GM23338 (cell line): ENCODE measurements around the gene MTRFR. TPM values are rescaled to one million over a fixed set of nuclear protein-coding genes. Genes with fewer than 3 reads are reported as not detected.

Experiments
- ATAC-seq: fragments of 200-7000 bp; cut with Tn5 transposase; 3 replicates; pipeline ENCODE4 v1.9.1; 2020
- DNase-seq: peaks from one replicate; pipeline ENCODE4 v3.0.0-alpha.2; 2015; ENCODE audit warnings: low spot score
- H2AFZ ChIP-seq: fragments of 200-600 bp; sonication (generic); 2 replicates; pipeline ENCODE4 v1.8.0; 2016; ENCODE audit warnings: antibody characterized with exemption, mild to moderate bottlenecking, moderate library complexity
- H3F3A ChIP-seq: fragments of 200-600 bp; sonication (generic); replicated peaks from 2 replicates; pipeline ENCODE4 v1.8.0; 2017; ENCODE audit warnings: antibody characterized with exemption, mixed run types, low read depth
- H3K27ac ChIP-seq: fragments of 200-600 bp; sonication (generic); 2 replicates; pipeline ENCODE4 v1.6.1; 2016; ENCODE audit warnings: low read depth
- H3K27me3 ChIP-seq: fragments of 200-600 bp; sonication (generic); 2 replicates; pipeline ENCODE4 v1.8.0; 2016; ENCODE audit warnings: mild to moderate bottlenecking, mixed run types, moderate library complexity; ENCODE audit not compliant: insufficient read depth
- H3K36me3 ChIP-seq: fragments of 200-600 bp; sonication (generic); 2 replicates; pipeline ENCODE4 v1.8.0; 2016; ENCODE audit warnings: mild to moderate bottlenecking; ENCODE audit not compliant: insufficient read depth
- H3K4me1 ChIP-seq: fragments of 200-600 bp; sonication (generic); 2 replicates; pipeline ENCODE4 v1.8.0; 2016; ENCODE audit warnings: mild to moderate bottlenecking, moderate library complexity; ENCODE audit not compliant: insufficient read depth
- H3K4me2 ChIP-seq: fragments of 200-600 bp; sonication (generic); 2 replicates; pipeline ENCODE4 v1.7.1; 2017; ENCODE audit warnings: mixed run types
- H3K4me3 ChIP-seq: fragments of 200-600 bp; sonication (generic); 2 replicates; pipeline ENCODE4 v1.6.1; 2016; ENCODE audit warnings: mixed run types
- H3K79me2 ChIP-seq: fragments of 200-600 bp; sonication (generic); replicated peaks from 2 replicates; pipeline ENCODE4 v1.8.0; 2017; ENCODE audit warnings: mild to moderate bottlenecking; ENCODE audit not compliant: insufficient read depth
- H3K9me2 ChIP-seq: fragments of 200-600 bp; sonication (generic); 2 replicates; pipeline ENCODE4 v1.8.0; 2017; ENCODE audit not compliant: insufficient read depth
- H4K20me1 ChIP-seq: fragments of 200-600 bp; sonication (generic); replicated peaks from 2 replicates; pipeline ENCODE4 v1.8.0; 2017; ENCODE audit warnings: mild to moderate bottlenecking; ENCODE audit not compliant: insufficient read depth
- H3K27ac Mint-ChIP-seq: 2 replicates; pipeline ENCODE4 v1.8.0; 2020; ENCODE audit warnings: inconsistent platforms, mild to moderate bottlenecking, moderate library complexity, mixed read lengths
- H3K27me3 Mint-ChIP-seq: 3 replicates; pipeline ENCODE4 v1.8.0; 2022; ENCODE audit warnings: low read depth, mild to moderate bottlenecking, moderate library complexity, mixed read lengths, inconsistent platforms; ENCODE audit not compliant: insufficient read depth, poor library complexity
- H3K36me3 Mint-ChIP-seq: 3 replicates; pipeline ENCODE4 v1.8.0; 2021; ENCODE audit warnings: low read depth, mild to moderate bottlenecking, inconsistent platforms, moderate library complexity, mixed read lengths
- H3K4me1 Mint-ChIP-seq: 3 replicates; pipeline ENCODE4 v1.8.0; 2020; ENCODE audit warnings: mild to moderate bottlenecking, inconsistent platforms, mixed read lengths
- H3K4me3 Mint-ChIP-seq: 3 replicates; pipeline ENCODE4 v1.8.0; 2021; ENCODE audit warnings: moderate library complexity, mild to moderate bottlenecking, inconsistent platforms, mixed read lengths
- H3K9me3 Mint-ChIP-seq: 3 replicates; pipeline ENCODE4 v1.8.0; 2020; ENCODE audit warnings: moderate library complexity, mild to moderate bottlenecking, inconsistent platforms, mixed read lengths
- CREB1 ChIP-seq: fragments of 250-450 bp; sonication (Bioruptor Pico); IDR thresholded peaks from 2 replicates; pipeline ENCODE4 v1.5.0; 2020; ENCODE audit warnings: low read depth, mild to moderate bottlenecking, moderate library complexity
- ZNF331 ChIP-seq: fragments of 250-450 bp; sonication (Bioruptor Pico); IDR thresholded peaks from 2 replicates; pipeline ENCODE4 v1.5.0; 2020; ENCODE audit warnings: low read depth, mild to moderate bottlenecking, moderate library complexity
- polyA plus RNA-seq: library from polyadenylated mRNA; unstranded; fragments of >200 nt; fragmentation: Nextera tagmentation; extraction: Ambion mirVana; gene quantifications from 2 replicates; pipeline ENCODE4 v1.2.1, GENCODE V29; 2016
- total RNA-seq: library from RNA; depleted of rRNA; stranded (reverse); fragments of >200 nt; shearing (Covaris generic); gene quantifications from 2 replicates; pipeline ENCODE4 v1.2.3, GENCODE V29; 2014
- TF ChIP-seq, protein P1 (sequence below): IDR thresholded peaks from one replicate; pipeline ENCODE4 v1.6.1; 2018; ENCODE audit warnings: antibody characterized with exemption; ENCODE audit not compliant: unreplicated experiment
- TF ChIP-seq, protein P2 (sequence below), 2 experiments: fragments of 200-600 bp in 1 of 2; sonication (generic) in 1 of 2; conservative IDR thresholded peaks; 2 replicates each; pipeline versions ENCODE4 v1.5.1 to v1.6.1; 2016 to 2017; ENCODE audit warnings: antibody characterized with exemption in 2 of 2, low read depth in 2 of 2, mild to moderate bottlenecking in 2 of 2, moderate library complexity in 1 of 2
- TF ChIP-seq, protein P3 (sequence below): IDR thresholded peaks from 2 replicates; pipeline ENCODE4 v1.6.1; 2016; ENCODE audit warnings: antibody characterized with exemption

The MTRFR gene
- total and polyA plus RNA-seq, 2 experiments from 2014 or later = 14.8 to 38.4 TPM

DNA sequence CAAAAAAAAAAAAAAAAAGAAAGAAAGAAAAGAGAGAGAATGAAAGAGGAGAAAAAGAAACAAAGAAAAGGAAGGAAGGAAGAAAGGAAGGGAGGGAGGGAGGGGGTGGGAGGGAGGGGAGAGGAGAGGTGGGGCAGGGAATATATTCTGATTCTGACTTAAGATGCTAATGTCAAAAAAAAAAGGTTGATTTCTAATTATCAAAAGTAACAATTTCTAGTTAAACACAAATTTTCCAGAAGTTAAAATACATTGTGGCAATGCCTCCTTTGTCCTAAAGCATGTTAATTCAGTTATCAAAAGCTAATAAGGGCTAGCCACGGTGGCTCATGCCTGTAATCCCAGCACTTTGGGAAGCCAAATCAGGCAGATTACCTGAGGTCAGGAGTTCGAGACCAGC is 7.8 kb upstream of the MTRFR start (continued):
- TF ChIP-seq, protein P1, sequence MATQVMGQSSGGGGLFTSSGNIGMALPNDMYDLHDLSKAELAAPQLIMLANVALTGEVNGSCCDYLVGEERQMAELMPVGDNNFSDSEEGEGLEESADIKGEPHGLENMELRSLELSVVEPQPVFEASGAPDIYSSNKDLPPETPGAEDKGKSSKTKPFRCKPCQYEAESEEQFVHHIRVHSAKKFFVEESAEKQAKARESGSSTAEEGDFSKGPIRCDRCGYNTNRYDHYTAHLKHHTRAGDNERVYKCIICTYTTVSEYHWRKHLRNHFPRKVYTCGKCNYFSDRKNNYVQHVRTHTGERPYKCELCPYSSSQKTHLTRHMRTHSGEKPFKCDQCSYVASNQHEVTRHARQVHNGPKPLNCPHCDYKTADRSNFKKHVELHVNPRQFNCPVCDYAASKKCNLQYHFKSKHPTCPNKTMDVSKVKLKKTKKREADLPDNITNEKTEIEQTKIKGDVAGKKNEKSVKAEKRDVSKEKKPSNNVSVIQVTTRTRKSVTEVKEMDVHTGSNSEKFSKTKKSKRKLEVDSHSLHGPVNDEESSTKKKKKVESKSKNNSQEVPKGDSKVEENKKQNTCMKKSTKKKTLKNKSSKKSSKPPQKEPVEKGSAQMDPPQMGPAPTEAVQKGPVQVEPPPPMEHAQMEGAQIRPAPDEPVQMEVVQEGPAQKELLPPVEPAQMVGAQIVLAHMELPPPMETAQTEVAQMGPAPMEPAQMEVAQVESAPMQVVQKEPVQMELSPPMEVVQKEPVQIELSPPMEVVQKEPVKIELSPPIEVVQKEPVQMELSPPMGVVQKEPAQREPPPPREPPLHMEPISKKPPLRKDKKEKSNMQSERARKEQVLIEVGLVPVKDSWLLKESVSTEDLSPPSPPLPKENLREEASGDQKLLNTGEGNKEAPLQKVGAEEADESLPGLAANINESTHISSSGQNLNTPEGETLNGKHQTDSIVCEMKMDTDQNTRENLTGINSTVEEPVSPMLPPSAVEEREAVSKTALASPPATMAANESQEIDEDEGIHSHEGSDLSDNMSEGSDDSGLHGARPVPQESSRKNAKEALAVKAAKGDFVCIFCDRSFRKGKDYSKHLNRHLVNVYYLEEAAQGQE = no peak
- TF ChIP-seq, protein P2, sequence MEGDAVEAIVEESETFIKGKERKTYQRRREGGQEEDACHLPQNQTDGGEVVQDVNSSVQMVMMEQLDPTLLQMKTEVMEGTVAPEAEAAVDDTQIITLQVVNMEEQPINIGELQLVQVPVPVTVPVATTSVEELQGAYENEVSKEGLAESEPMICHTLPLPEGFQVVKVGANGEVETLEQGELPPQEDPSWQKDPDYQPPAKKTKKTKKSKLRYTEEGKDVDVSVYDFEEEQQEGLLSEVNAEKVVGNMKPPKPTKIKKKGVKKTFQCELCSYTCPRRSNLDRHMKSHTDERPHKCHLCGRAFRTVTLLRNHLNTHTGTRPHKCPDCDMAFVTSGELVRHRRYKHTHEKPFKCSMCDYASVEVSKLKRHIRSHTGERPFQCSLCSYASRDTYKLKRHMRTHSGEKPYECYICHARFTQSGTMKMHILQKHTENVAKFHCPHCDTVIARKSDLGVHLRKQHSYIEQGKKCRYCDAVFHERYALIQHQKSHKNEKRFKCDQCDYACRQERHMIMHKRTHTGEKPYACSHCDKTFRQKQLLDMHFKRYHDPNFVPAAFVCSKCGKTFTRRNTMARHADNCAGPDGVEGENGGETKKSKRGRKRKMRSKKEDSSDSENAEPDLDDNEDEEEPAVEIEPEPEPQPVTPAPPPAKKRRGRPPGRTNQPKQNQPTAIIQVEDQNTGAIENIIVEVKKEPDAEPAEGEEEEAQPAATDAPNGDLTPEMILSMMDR (conservative IDR thresholded peaks at IDR 0.05; ENCODE audit: low read depth in 2 of 2) = no peak
- no peak for TF ChIP-seq ZNF331 (CRISPR knock-in tag)

DNA sequence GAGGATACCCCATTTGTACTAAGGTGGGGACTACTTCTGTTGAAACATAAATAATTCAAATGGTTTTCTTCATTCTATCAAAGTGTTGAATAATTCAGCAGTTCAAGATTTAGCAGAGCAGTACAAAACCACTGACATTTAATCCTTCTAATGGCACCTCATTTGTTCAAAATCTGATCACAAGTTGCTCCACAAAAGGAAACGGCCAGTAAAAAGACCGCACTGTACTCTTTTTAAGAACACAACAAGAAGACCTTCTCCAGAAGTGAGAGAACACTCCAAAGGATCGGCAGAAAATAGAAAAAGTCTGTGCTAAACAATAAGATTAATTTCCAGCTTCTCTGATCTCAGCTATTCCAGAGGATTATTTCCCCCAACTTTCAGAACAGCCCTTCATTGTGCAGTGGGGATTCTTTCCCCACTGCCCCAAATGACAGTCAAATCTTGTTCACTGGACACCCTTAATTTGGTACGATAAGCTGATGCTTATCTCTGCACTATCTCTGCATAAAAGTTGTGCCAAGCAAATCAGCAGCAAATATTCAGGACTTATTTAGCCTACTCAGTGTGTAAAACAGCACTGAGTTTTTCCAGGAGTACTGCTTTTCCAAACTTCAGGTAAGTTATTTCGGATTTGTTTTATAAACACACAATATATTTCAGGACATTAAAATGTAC is 5.5 kb upstream of the MTRFR start:
- no peak overlapping the region for H3K4me2 ChIP-seq
- no peaks in the 10 kb centered on the region for H3K9me2 ChIP-seq
- no peak for ATAC-seq
- H3K4me3 Mint-ChIP-seq = no peak overlapping the region
- peaks cover 8% of the 10 kb centered on the region for H3K4me1 ChIP-seq
- peaks cover 4% of the 10 kb centered on the region; the same call in 2 of the 3 replicates for H3K4me1 Mint-ChIP-seq
- peaks cover 7% of the 10 kb centered on the region for H3K27me3 Mint-ChIP-seq
- no peak overlapping the region for H2AFZ ChIP-seq
- H3K36me3 Mint-ChIP-seq = peaks cover 7% of the 10 kb centered on the region
- H3K27me3 ChIP-seq = no peaks in the 10 kb centered on the region
- H3K36me3 ChIP-seq = peaks cover 7% of the 10 kb centered on the region; the same call in 1 of the 2 replicates
- no peak overlapping the region for H3K27ac Mint-ChIP-seq
- H3K27ac ChIP-seq = 0 out of 2 replicates have a peak overlapping the region, but pooled peaks have one; percentile 29
- DNase-seq = no peak
- H4K20me1 ChIP-seq = no peaks in the 10 kb centered on the region; the same call in 1 of the 2 replicates
- H3K4me3 ChIP-seq = no peak overlapping the region
- peaks cover 23% of the 10 kb centered on the region for H3K79me2 ChIP-seq
- no peaks in the 10 kb centered on the region for H3F3A ChIP-seq
- TF ChIP-seq, protein P2 (conservative IDR thresholded peaks at IDR 0.05; ENCODE audit: low read depth in 2 of 2) = no peak
- TF ChIP-seq CREB1 (CRISPR knock-in tag) = no peak
- TF ChIP-seq, protein P3, sequence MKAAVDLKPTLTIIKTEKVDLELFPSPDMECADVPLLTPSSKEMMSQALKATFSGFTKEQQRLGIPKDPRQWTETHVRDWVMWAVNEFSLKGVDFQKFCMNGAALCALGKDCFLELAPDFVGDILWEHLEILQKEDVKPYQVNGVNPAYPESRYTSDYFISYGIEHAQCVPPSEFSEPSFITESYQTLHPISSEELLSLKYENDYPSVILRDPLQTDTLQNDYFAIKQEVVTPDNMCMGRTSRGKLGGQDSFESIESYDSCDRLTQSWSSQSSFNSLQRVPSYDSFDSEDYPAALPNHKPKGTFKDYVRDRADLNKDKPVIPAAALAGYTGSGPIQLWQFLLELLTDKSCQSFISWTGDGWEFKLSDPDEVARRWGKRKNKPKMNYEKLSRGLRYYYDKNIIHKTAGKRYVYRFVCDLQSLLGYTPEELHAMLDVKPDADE = no peak
- TF ChIP-seq, protein P1 = no peak
- no peaks in the 10 kb centered on the region for H3K9me3 Mint-ChIP-seq
